GM19238 (cell line): ENCODE data around the gene USP12.
A peak's percentile ranks its signal among the peaks of the same experiment; 100 is the strongest.
"Not testable (repeated sequence)": the region's sequence is repeated elsewhere in the genome, so short reads cannot be mapped to it uniquely, and the experiment has no call there.

Source experiments
- DNase-seq: peaks from one replicate; pipeline ENCODE4 v3.0.0; 2011; ENCODE audit warnings: low spot score; ENCODE audit not compliant: insufficient read length

USP12 gene

GRCh38 chr13:27151798-27152599 lies 19.6 kb downstream of the USP12 start:
- no peak for DNase-seq

- DNase-seq = no peak
Observed at GRCh38 chr13:27149702-27150101, 21.9 kb downstream of the USP12 start.

GRCh38 chr13:27148900-27149299 lies 22.7 kb downstream of the USP12 start:
- no peak for DNase-seq

GRCh38 chr13:27147530-27148170 lies 24.0 kb downstream of the USP12 start:
- peak; percentile 30 for DNase-seq

DNA sequence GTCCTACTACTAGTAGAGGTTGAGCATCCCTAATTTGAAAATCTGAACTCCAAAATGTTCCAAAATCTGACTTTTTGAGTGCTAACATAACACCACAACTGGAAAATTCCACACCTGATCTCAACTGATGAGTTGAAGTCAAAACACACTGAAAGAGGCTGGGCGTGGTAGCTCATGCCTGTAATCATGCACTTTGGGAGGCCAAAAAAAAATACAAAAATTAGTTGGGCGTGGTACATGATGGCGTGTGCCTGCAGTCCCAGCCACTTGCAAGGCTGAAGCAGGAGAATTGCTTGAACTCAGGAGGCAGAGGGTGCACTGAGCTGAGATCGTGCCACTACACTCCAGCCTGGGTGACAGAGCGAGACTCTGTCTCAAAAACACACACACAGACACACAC lies 29.9 kb downstream of the USP12 start:
- DNase-seq = no peak

DNA sequence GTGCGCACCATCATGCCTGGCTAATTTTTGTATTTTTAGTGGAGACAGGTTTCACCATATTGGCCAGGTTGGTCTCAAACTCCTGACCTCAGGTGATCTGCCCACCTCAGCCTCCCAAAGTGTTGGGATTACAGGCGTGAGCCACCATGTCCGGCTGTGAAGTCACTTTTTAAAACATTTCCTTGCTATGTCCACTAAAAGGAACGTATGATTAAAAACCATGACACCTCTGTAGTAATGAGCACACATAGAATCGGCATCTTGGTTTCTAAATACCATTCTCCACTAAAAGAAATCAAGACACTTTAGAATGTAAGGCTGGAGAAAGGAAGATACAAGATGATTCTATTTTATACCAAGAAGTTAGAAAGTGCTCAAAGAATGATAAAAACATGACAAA lies 30.5 kb downstream of the USP12 start:
- not testable (repeated sequence) for DNase-seq

- DNase-seq = no peak
Observed at GRCh38 chr13:27140060-27140459, 31.6 kb downstream of the USP12 start.

GRCh38 chr13:27139565-27139964 lies 32.0 kb downstream of the USP12 start:
- no peak for DNase-seq

- DNase-seq = no peak
Observed at GRCh38 chr13:27138457-27139093, 33.0 kb downstream of the USP12 start.

GRCh38 chr13:27137759-27138158 lies 33.9 kb downstream of the USP12 start:
- no peak for DNase-seq

- no peak for DNase-seq
Observed at GRCh38 chr13:27135023-27135422, 36.6 kb downstream of the USP12 start.

DNA sequence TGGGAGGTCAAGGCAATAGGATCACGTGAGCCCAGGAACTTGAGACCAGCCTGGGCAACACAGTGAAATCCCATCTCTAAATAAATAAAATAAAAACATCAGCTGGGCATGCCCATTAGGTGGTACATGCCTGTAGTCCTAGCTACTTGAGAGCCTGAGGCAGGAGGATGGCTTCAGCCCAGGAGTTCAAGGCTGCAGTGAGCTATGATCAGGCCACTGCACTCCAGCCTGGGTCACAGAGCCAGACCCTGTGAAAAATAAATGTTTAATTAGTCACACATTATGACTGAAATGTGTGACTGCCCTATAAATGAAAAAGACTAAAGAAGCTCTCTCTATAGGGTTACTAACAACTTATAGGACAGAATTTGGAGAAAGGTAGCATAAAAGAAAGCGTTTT lies 37.7 kb downstream of the USP12 start:
- DNase-seq = no peak

- no peak for DNase-seq
Observed at GRCh38 chr13:27132538-27132937, 39.1 kb downstream of the USP12 start.

- no peak for DNase-seq
Observed at GRCh38 chr13:27131906-27132305, 39.7 kb downstream of the USP12 start.

- peak; percentile 57 for DNase-seq
Observed at GRCh38 chr13:27130979-27131623, 40.5 kb downstream of the USP12 start.

- no peak for DNase-seq
Observed at GRCh38 chr13:27130223-27130978, 41.2 kb downstream of the USP12 start.

GRCh38 chr13:27128825-27129627 lies 42.6 kb downstream of the USP12 start:
- no peak for DNase-seq

GRCh38 chr13:27126859-27127258 lies 44.8 kb downstream of the USP12 start:
- no peak for DNase-seq

GRCh38 chr13:27125357-27126282 lies 46.0 kb downstream of the USP12 start:
- DNase-seq = no peak
